Pons (tissue), 1 donor: ENCODE data around the gene RMP24.
"Not testable (repeated sequence)": the region's sequence is repeated elsewhere in the genome, so short reads cannot be mapped to it uniquely, and the experiment has no call there.

Source experiments
- DNase-seq: peaks from one replicate; pipeline ENCODE4 v3.0.0-alpha.2; 2016; ENCODE audit warnings: low spot score

Gene RMP24

GRCh38 chr18:35968278-35968880, 4.1 kb upstream of the RMP24 start:
- DNase-seq: no peak

DNA sequence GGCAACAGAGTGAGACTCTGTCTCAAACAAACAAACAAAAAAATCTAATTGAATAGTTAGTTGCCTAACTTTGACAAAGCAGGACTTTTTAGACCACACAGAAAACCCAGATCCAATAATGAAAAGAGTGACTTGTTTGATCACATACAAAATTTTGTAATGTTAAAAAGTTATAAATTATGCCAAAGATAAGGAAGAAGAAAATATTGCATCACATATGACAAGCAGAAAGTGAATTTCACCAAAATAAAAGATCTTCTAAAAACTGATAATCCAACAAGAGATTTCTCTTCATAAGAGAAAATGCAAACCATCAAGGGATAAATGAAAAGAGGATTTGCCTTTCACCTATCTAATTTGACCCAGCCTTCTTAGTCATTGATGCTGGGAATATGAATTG, 2.8 kb upstream of the RMP24 start:
- no peak for DNase-seq

DNA sequence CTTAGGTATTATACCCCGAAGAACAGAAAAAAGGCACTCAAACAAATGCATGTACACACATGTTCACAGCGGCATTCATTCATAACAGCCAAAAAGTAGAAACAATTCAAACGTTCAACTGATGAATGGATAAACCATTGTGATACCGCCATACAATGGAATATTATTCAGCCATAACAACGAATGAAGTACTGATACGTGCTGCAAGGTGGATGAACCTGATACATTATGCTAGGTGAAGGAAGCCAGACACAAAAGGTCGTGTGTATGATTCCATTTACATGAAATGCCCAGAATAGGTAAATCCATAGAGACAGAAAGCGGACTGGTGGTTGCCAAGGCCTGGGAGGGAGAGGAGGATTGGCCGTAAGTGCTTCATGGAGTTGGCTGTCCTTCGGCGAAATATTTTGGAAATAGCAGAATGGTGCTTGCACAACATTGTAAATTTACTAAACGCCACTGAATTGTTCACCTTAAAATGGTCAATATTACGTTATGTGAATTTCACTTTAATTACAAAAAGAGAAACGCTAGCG, 750 bp upstream of the RMP24 start:
- no peak for DNase-seq

- no peak for DNase-seq
Measured at GRCh38 chr18:35973650-35974049, 1.2 kb downstream of the RMP24 start.

- DNase-seq: peak; percentile 88
Measured at GRCh38 chr18:35974181-35974580, 1.7 kb downstream of the RMP24 start.

DNA sequence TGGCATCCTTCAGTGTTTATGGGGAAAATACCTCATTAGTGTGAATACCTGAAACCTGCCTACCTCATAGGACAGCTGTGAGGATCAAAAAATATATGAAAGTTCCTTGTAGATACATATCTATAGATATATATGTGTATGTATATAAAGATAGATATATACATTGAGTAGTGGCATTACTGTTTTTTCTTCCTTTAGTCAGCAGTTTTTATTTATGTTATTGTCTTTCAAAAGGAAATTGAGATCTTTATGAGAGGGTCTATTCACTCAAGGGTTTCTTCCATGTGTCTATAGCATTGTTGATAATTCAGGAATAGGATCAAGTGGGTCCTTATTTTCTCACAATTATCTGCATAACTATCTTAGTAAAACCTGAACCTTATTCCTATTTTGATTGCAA, 6.6 kb downstream of the RMP24 start:
- DNase-seq: no peak

DNA sequence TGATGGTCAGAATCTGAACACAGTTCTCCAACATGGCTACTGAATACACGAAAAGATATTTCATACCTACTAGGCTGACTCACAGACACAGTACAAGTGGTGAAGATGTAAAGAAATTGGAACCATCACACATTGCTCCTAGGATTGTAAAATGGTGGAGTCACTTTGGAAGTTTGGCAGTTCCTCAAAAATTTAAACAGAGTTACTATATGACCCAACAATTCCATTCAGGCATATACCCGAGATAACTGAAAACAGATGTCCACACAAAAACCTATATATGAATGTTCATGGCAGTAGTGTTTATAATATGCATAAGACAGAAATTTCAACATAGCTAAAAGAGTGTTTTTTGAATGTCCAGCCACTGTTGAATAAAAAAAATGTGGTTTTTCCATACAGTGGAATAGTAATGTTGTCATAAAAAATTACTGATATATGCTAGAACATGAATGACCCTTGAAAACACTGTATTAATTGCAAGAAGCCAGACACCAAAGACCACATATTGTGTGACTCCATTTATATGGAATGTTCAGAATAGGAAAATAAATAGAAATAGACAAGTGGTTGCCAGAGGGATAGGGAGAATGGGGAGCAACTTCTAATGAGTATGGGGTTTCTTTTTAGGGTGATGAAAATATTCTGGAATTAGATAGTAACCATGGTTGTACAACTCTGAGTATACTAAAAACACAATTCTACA, 10.1 kb downstream of the RMP24 start:
- DNase-seq: no peak

GRCh38 chr18:35983147-35983546, 10.7 kb downstream of the RMP24 start:
- DNase-seq: no peak

GRCh38 chr18:35983818-35984217, 11.3 kb downstream of the RMP24 start:
- no peak for DNase-seq

DNA sequence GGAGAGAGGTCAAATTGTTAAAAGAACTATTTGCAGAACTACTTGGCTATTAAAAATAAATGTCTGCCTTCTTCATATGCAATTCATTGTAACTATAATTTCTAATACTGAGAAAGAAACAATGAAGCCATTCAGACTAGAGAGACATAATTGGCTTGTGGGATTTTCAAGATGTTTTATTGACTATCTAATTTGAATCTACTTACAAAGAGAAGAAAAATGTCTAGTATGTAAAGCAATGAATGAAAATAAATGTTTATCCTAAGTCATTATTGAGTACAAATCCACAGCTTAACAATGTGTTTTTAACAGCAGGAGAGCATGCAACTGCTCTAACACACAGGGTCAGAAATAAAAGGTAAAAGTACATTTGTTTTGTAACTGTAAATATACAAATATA, 19.2 kb downstream of the RMP24 start:
- DNase-seq: no peak

DNA sequence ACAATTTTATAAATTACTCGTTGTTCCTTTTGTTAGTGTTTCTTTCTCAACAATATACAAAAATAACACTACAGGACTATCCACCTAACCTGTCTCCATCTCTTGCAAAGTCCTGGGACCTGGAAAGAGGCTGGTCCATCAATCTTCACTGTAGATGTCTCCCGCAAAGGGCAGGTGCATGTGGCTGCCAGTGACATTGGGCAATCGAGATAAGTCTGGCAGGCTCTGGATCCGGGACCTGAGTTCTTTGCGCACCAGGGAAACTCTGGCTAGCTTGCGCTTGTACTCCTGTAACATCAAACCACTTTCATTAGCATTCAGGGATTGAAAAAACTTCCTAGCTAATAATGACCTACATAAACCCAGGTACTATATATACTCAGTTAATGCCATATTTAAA, 20.5 kb downstream of the RMP24 start:
- DNase-seq: no peak

DNA sequence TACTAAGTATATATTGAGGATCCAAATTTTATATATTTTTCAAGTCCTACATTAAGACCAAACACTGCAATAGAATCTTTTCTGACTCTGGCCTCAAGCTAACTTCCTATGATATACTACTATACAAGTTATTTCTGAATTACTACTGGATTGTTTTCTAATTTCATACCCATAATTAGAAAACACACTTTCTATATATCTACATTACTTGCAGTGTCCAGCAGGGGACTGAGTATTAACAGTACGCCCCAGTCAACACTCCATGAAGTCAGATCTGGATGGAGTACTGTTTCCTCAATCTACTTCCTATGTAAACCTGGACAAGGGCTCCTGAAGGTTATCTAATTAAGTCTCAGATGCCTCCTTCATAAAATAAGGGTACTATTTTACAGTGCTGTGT, 26.5 kb downstream of the RMP24 start:
- no peak for DNase-seq

- no peak for DNase-seq
Measured at GRCh38 chr18:35999925-36000324, 27.4 kb downstream of the RMP24 start.

DNA sequence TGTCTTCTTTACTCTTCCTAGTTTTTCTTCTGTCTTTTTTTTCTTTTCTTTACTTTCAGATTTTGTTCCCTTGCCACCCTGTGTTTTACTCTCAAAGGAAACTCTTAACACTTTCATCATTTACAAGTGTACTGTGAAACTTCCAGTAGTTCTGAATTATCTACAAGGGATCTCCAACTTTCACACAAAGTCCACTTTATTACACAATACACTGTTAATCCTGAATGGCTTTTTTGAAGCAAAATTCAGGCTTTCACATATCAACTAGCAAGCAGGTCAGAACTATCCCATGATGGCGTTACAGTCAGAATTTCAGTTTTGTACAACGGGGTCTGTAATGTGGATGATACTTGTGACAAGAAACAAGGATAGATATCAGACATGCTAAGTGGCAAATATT, 34.5 kb downstream of the RMP24 start:
- no peak for DNase-seq

DNA sequence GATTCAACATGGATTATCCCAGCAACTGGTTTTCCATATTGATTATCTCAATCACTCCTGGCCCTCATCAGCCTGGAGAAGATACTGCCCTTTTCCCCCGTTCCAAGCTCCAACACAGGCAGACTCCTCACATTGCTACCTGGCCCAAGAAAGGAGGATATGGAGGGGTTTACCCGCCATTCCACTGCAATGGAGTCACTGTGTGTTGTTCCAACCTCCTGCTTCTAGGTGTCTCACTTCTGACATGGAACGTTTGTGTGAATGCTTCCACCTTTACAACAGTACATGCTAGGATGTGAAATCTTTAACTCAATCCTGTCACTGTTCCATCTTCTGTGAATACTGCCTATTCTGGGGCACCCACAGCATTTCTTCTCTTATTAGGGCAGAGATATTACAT, 36.7 kb downstream of the RMP24 start:
- DNase-seq: no peak

- no peak for DNase-seq
Measured at GRCh38 chr18:36012891-36013290, 40.4 kb downstream of the RMP24 start.

DNA sequence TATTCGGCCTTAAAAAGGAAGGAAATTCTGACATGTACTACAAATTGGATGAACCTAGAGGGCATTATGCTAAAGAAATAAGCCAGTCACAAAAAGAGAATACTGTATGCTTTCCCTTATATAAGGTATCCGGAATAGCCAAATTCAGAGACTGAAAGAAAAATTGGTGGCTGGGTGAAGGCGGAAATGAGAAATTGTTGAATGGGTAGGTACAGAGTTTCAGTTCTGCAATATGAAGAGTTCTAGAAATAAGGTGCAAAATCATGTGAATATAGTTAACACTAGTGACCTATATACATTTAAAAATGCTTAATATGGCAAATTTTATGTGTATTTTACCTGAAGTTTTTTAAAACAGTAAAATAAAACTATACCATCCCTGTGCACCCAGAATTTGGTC, 43.1 kb downstream of the RMP24 start:
- DNase-seq: no peak

DNA sequence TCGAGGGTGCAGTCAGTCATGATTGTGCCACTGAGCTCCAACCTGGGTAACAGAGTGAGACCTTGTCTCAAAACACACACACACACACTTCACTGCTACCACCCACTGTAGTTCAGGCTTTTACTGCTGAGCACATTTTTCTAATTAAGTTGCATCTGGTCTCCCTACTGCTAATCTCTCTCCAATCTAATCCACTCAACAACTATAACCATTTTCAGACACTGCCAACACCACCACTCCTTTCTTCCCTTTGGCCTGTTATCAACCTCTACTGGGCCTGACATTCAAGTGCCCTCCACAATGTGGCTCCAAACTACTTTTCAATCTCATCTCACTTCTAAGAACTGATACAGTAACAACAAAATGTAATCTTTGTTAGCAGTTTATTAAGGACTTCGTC, 44.8 kb downstream of the RMP24 start:
- no peak for DNase-seq

DNA sequence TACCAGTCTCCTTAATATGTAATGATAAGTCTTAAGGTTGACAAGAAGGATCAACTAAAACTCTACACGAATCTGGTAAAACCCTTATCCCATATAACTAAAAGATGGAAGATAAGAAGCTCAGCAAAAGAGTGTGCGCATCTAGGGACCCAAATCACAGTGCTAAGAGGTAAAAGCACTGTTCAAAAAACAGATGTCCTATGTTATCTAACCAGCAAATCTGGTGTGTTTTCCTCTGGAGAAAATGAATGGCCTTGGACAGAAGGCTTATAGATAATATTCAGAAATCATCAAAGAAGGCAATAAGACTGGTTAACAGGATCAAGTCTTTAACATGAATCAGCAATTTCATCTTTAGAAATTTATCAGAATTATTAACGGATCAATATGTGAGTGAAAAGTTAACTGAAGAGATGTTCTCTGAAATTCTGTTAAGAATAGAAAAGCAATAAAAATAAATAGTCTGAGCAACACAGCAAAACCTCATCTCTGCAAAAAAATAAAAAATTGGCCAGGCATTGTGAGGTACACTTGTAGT, 47.8 kb downstream of the RMP24 start:
- no peak for DNase-seq

DNA sequence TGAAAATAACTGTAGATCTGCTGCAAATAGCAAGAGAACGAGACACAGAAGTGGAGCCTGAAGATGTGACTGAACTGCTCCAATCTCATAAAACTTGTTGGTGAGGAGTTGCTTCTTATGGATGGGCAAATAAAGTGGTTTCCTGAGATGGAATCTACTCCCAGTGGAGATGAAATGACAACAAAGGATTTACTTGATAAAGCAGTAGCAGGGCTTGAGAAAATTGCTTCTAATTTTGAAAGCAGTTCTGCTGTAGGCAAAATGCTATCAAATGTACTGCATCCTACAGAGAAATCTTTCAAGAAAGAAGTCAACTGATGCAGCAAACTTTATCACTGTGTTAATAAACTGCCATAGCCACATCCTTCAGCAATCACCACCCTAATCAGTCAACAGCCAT, 50.9 kb downstream of the RMP24 start:
- DNase-seq: no peak

DNA sequence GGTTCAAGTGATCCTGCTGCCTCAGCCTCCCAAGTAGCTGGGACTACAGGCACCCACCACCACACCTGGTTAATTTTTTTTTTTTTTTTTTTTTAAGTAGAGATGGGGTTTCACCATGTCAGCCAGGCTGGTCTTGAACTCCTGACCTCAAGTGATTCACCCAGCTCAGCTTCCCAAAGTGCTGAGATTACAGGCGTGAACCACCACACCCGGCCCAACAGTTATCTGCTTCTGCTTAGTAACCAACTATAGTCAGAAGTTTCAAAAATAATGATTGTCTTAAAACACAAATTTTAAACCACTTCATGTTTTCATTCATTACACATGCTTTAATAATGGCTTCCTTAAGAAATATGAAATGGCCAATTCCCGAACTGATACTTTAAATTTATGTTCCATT, 51.8 kb downstream of the RMP24 start:
- not testable (repeated sequence) for DNase-seq

DNA sequence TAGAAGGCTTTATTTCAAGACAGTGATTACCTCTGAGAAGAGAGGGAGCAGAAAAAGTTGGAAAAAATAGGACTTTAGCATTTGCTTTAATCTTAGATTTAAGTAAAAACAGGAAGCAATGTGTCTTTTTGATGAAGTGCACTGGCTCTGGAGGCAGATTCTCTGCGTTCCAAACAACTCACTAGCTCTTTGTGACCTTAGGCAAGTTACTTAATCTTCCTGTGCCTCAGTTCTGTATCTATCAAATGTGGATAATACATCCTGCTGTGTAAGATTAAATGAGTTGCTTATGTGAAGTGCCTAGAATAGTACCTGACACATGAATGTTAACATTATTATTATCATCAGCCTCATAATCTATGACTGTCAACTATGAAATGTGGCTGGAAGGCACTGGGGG, 52.5 kb downstream of the RMP24 start:
- no peak for DNase-seq

DNA sequence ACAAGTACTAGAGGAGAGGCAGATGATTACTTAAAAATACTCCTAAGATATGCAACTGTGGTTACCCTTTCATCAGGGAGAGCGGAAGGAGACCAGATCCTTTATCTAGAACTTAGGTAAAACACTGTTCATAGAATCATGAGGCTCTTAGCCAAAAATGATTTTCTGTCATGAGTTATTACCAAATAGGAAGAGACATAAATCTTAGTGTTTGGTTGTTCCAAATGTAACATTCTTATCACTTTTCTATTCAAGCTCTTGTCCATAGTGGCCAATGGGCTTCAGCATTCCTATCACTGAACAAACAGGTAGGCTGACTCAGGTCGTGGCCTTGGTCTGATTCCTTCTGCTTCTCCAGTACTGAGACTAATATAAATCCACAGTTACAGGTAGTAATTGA, 56.4 kb downstream of the RMP24 start:
- no peak for DNase-seq
